PC-3 (cell line): ENCODE measurements around the gene MRPL20. TPM values are rescaled to one million over a fixed set of nuclear protein-coding genes. Genes with fewer than 3 reads are reported as not detected.
A peak's percentile ranks its signal among the peaks of the same experiment; 100 is the strongest.

Experiments used
- ATAC-seq: fragments of 200-7000 bp; cut with Tn5 transposase; 2 replicates; pipeline ENCODE4 v1.9.1; 2020; ENCODE audit warnings: mild to moderate bottlenecking, moderate library complexity
- BruUV-seq: library from RNA; stranded (reverse); fragments of 400-500 nt; replicated peaks from 2 replicates; lab custom pipeline; 2021; lab: Mats Ljungman, UMichigan
- CTCF ChIA-PET: fragments of 300-600 bp; sonication (Branson Sonifier 250); formaldehyde crosslinking; loops from one replicate; lab custom pipeline; 2022; ENCODE audit warnings: antibody characterized with exemption; lab: Charles Lee
- POLR2A ChIA-PET: fragments of 300-600 bp; sonication (Branson Sonifier 250); formaldehyde crosslinking; loops from one replicate; lab custom pipeline; 2022; ENCODE audit warnings: antibody characterized with exemption; ENCODE audit not compliant: unreplicated experiment; lab: Charles Lee
- DNase-seq: peaks from one replicate; pipeline ENCODE4 v3.0.0-alpha.2; 2015
- H2AFZ ChIP-seq: fragments of 300-600 bp; sonication (generic); 2 replicates; pipeline ENCODE4 v1.6.0; 2016; ENCODE audit warnings: antibody characterized with exemption, low read length
- H3F3A ChIP-seq: fragments of 300-600 bp; sonication (generic); one replicate; pipeline ENCODE4 v1.6.0; 2017; ENCODE audit warnings: antibody characterized with exemption, low read length, control low read depth, mild to moderate bottlenecking; ENCODE audit not compliant: unreplicated experiment
- H3K27ac ChIP-seq: fragments of 300-600 bp; sonication (generic); 2 replicates; pipeline ENCODE4 v1.5.1; 2016; ENCODE audit warnings: mild to moderate bottlenecking, low read length
- H3K27me3 ChIP-seq: fragments of 300-600 bp; sonication (generic); 2 replicates; pipeline ENCODE4 v1.6.1; 2016; ENCODE audit warnings: low read length, mixed read lengths
- H3K36me3 ChIP-seq: fragments of 300-600 bp; sonication (generic); 2 replicates; pipeline ENCODE4 v1.6.1; 2016; ENCODE audit warnings: low read depth, mixed run types, low read length, mixed read lengths
- H3K4me1 ChIP-seq: fragments of 300-600 bp; sonication (generic); 2 replicates; pipeline ENCODE4 v1.5.1; 2016; ENCODE audit warnings: low read length; ENCODE audit not compliant: insufficient read depth
- H3K4me2 ChIP-seq: fragments of 300-600 bp; sonication (generic); 2 replicates; pipeline ENCODE4 v1.6.0; 2016; ENCODE audit warnings: low read length
- H3K4me3 ChIP-seq: fragments of 300-600 bp; sonication (generic); 2 replicates; pipeline ENCODE4 v1.5.1; 2016; ENCODE audit warnings: mild to moderate bottlenecking, low read length, mixed read lengths
- H3K79me2 ChIP-seq: fragments of 300-600 bp; sonication (generic); 2 replicates; pipeline ENCODE4 v1.6.1; 2017; ENCODE audit warnings: low read length, mixed read lengths
- H3K9ac ChIP-seq: fragments of 300-600 bp; sonication (generic); 2 replicates; pipeline ENCODE4 v1.6.0; 2016; ENCODE audit warnings: mild to moderate bottlenecking, low read length
- H3K9me2 ChIP-seq: fragments of 300-600 bp; sonication (generic); replicated peaks from 2 replicates; pipeline ENCODE4 v1.6.1; 2016; ENCODE audit warnings: mixed run types, low read length, mixed read lengths
- H3K9me3 ChIP-seq: fragments of 300-600 bp; sonication (generic); 2 replicates; pipeline ENCODE4 v1.6.1; 2016; ENCODE audit warnings: low read length, mixed read lengths
- H4K20me1 ChIP-seq: fragments of 300-600 bp; sonication (generic); 2 replicates; pipeline ENCODE4 v1.6.1; 2016; ENCODE audit warnings: low read length, mixed read lengths
- CTCF ChIP-seq: fragments of 300-600 bp; sonication (generic); conservative IDR thresholded peaks from 2 replicates; pipeline ENCODE4 v1.5.1; 2017; ENCODE audit warnings: antibody characterized with exemption, low read depth, mild to moderate bottlenecking, low read length
- EZH2 ChIP-seq: fragments of 300-600 bp; sonication (generic); IDR thresholded peaks from one replicate; pipeline ENCODE4 v1.6.1; 2017; ENCODE audit warnings: antibody characterized with exemption, mild to moderate bottlenecking, low read length; ENCODE audit not compliant: unreplicated experiment
- EZH2phosphoT487 ChIP-seq: fragments of 300-600 bp; sonication (generic); IDR thresholded peaks from 2 replicates; pipeline ENCODE4 v1.6.1; 2018; ENCODE audit warnings: mild to moderate bottlenecking, antibody characterized with exemption, low read length, borderline replicate concordance
- intact Hi-C: fragments of 100-400 bp; cut with micrococcal nuclease; formaldehyde crosslinking; loops from 2 replicates; pipeline ENCODE4 v1.9.0; 2023
- total RNA-seq: library from RNA; depleted of rRNA; stranded (reverse); fragments of >200 nt; gene quantifications from 2 replicates; pipeline ENCODE4 v1.2.3, GENCODE V29; 2014

The MRPL20 gene
- total RNA-seq, 1 experiment from 2014 or later: 506 TPM

- POLR2A ChIA-PET: no interaction called here
- no TSS peak for BruUV-seq
- Histone ChIP-seq H3K27ac (no peak overlapping the region), H3K9me3 (no peaks in the 10 kb centered on the region), H4K20me1 (no peaks in the 10 kb centered on the region), H3K4me2 (no peak overlapping the region), H3F3A (peaks cover 4% of the 10 kb centered on the region), H3K36me3 (no peaks in the 10 kb centered on the region), H3K4me3 (no peak overlapping the region), H3K79me2 (no peaks in the 10 kb centered on the region), H3K9ac (no peak overlapping the region), H2AFZ (no peak overlapping the region), H3K27me3 (no peaks in the 10 kb centered on the region), H3K9me2 (no peaks in the 10 kb centered on the region), H3K4me1 (peaks cover 15% of the 10 kb centered on the region)
- intact Hi-C loops: no loop called here
- DNase-seq (no peak), ATAC-seq (no peak)
- no peak for TF ChIP-seq CTCF
- no peak for TF ChIP-seq EZH2phosphoT487
- no peak for TF ChIP-seq EZH2
- CTCF ChIA-PET: no interaction called here
Measured at GRCh38 chr1:1424707-1425106, 17.6 kb upstream of the MRPL20 start.

GRCh38 chr1:1423245-1423597 is 16.1 kb upstream of the MRPL20 start:
- H3K79me2 ChIP-seq: no peaks in the 10 kb centered on the region
- no peaks in the 10 kb centered on the region for H3K27me3 ChIP-seq
- no peaks in the 10 kb centered on the region for H3K9me2 ChIP-seq
- H3F3A ChIP-seq: no peaks in the 10 kb centered on the region
- H3K9me3 ChIP-seq: no peaks in the 10 kb centered on the region
- ChIA-PET CTCF (no interaction called here), POLR2A (no interaction called here)
- H3K4me1 ChIP-seq: peaks cover 15% of the 10 kb centered on the region
- BruUV-seq: no TSS peak
- no peak overlapping the region for H3K9ac ChIP-seq
- TF ChIP-seq EZH2phosphoT487: no peak
- no peak for TF ChIP-seq CTCF
- no peak for TF ChIP-seq EZH2
- H3K4me2 ChIP-seq: no peak overlapping the region
- H3K27ac ChIP-seq: no peak overlapping the region
- H3K4me3 ChIP-seq: no peak overlapping the region
- ATAC-seq: no peak
- H2AFZ ChIP-seq: no peak overlapping the region
- no peak for DNase-seq
- intact Hi-C loops: no loop called here
- H4K20me1 ChIP-seq: no peaks in the 10 kb centered on the region
- no peaks in the 10 kb centered on the region for H3K36me3 ChIP-seq

- ATAC-seq (no peak), DNase-seq (peak; percentile 77)
- Histone ChIP-seq H3K9me2 (no peaks in the 10 kb centered on the region), H3K4me2 (peak overlapping the region; percentile 32; the same call in 1 of the 2 replicates), H3K79me2 (no peaks in the 10 kb centered on the region), H3K36me3 (no peaks in the 10 kb centered on the region), H3K4me1 (peaks cover 15% of the 10 kb centered on the region), H3K9ac (no peak overlapping the region), H4K20me1 (no peaks in the 10 kb centered on the region), H3K27ac (no peak overlapping the region), H3K9me3 (no peaks in the 10 kb centered on the region), H3K4me3 (no peak overlapping the region), H2AFZ (peak overlapping the region; percentile 51), H3K27me3 (no peaks in the 10 kb centered on the region), H3F3A (no peaks in the 10 kb centered on the region)
- CTCF ChIA-PET: no interaction called here
- BruUV-seq: no TSS peak
- POLR2A ChIA-PET: no interaction called here
- intact Hi-C loops: no loop called here
- no peak for TF ChIP-seq CTCF
- TF ChIP-seq EZH2phosphoT487: no peak
- TF ChIP-seq EZH2: no peak
Measured at GRCh38 chr1:1422465-1423244, 15.6 kb upstream of the MRPL20 start.
